Loucy (cell line): ENCODE measurements around the gene TTYH3.

Experiments used
- H2AFZ ChIP-seq: fragments of 200-600 bp; sonication (generic); 2 replicates; pipeline ENCODE4 v1.6.0; 2016; ENCODE audit warnings: antibody characterized with exemption, mild to moderate bottlenecking, low read length, moderate library complexity
- H3F3A ChIP-seq: fragments of 200-600 bp; 2 replicates; pipeline ENCODE4 v1.6.0; 2016; ENCODE audit warnings: antibody characterized with exemption, low read depth, mild to moderate bottlenecking
- H3K27me3 ChIP-seq: fragments of 200-600 bp; sonication (generic); 2 replicates; pipeline ENCODE4 v1.6.1; 2014; ENCODE audit warnings: low read length, mild to moderate bottlenecking; ENCODE audit not compliant: insufficient read depth, poor library complexity, severe bottlenecking
- H3K36me3 ChIP-seq: fragments of 200-600 bp; sonication (generic); 2 replicates; pipeline ENCODE4 v1.6.1; 2016; ENCODE audit warnings: low read length; ENCODE audit not compliant: insufficient read depth
- H3K4me1 ChIP-seq: fragments of 200-600 bp; sonication (generic); 2 replicates; pipeline ENCODE4 v1.5.1; 2014; ENCODE audit warnings: low read length, mild to moderate bottlenecking; ENCODE audit not compliant: insufficient read depth, poor library complexity, severe bottlenecking
- H3K4me2 ChIP-seq: fragments of 200-600 bp; sonication (generic); 2 replicates; pipeline ENCODE4 v1.6.0; 2014; ENCODE audit warnings: antibody characterized with exemption, low read length, low read depth, mild to moderate bottlenecking; ENCODE audit not compliant: poor library complexity, severe bottlenecking
- H3K4me3 ChIP-seq: fragments of 200-600 bp; sonication (generic); 2 replicates; pipeline ENCODE4 v1.5.1; 2014; ENCODE audit warnings: low read length, mild to moderate bottlenecking, mixed read lengths; ENCODE audit not compliant: poor library complexity, severe bottlenecking
- H3K79me2 ChIP-seq: fragments of 200-600 bp; sonication (generic); 2 replicates; pipeline ENCODE4 v1.6.1; 2014; ENCODE audit warnings: low read length; ENCODE audit not compliant: insufficient read depth
- H3K9ac ChIP-seq: fragments of 200-600 bp; sonication (generic); 2 replicates; pipeline ENCODE4 v1.6.0; 2014; ENCODE audit warnings: mild to moderate bottlenecking, low read depth, low read length, moderate library complexity; ENCODE audit not compliant: poor library complexity, severe bottlenecking
- H3K9me2 ChIP-seq: fragments of 200-600 bp; sonication (generic); replicated peaks from 2 replicates; pipeline ENCODE4 v1.6.1; 2016; ENCODE audit warnings: low read depth, low read length, mixed read lengths
- H3K9me3 ChIP-seq: fragments of 200-600 bp; sonication (generic); 2 replicates; pipeline ENCODE4 v1.6.1; 2014; ENCODE audit warnings: mild to moderate bottlenecking, antibody characterized with exemption, low read length, low read depth; ENCODE audit not compliant: insufficient read depth
- H4K20me1 ChIP-seq: fragments of 200-600 bp; sonication (generic); 2 replicates; pipeline ENCODE4 v1.6.0; 2014; ENCODE audit warnings: antibody characterized with exemption, low read length, mild to moderate bottlenecking; ENCODE audit not compliant: insufficient read depth, poor library complexity, severe bottlenecking
- EZH2phosphoT487 ChIP-seq: fragments of 200-600 bp; IDR thresholded peaks from 2 replicates; pipeline ENCODE4 v1.6.1; 2018; ENCODE audit warnings: antibody characterized with exemption, mild to moderate bottlenecking, moderate library complexity, borderline replicate concordance
- TF ChIP-seq, protein P1 (sequence below): fragments of 200-600 bp; sonication (generic); conservative IDR thresholded peaks from 2 replicates; pipeline ENCODE4 v1.5.1; 2014; ENCODE audit warnings: mild to moderate bottlenecking, antibody characterized with exemption, low read length

Gene TTYH3

DNA sequence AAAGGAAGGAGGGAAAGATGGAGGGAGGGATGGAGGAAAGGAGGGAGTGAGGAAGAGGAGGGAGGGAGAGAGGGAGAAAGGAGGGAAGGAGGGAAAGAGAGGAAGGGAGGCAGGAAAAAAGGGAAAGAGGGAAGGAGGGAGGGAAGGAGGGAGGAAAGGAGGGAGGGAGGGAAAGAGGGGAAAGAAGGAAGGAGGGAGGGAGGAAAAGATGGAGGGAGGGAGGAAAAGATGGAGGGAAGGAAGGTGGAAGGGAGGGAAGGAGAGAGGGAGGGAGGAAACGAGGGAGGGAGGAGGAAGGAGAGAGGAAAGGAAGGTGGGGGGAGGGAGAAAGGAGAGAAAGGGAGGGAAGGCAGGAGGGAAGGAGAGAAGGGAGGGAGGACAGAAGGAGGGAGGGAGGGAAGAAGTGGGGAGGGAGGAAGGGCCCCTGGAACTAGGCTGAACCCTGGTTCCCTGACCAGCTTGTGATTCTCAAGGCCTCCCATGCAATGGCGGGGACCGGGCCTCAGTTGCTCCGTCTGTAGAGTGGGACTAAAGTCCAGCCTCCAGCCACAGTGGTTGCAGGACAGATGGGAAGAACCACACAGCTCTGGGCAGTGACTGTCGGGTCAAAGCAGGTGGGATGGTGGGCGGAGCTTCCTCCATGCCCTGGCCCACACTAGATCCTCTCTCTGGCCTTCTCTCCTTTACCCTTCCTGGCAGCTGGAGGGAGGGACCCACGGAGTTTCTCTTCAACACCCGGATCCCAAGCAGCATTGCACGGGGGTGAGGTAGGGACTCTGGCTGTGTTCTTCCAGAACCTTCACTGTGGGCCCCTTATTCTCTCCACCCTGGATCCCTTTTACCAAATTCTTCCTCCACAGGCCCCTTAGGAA, 4.3 kb upstream of the TTYH3 start:
- Histone ChIP-seq H3K4me3 (no peak overlapping the region), H3K27me3 (no peaks in the 10 kb centered on the region), H3K9ac (no peak overlapping the region), H3F3A (no peaks in the 10 kb centered on the region), H3K4me2 (no peak overlapping the region), H3K9me3 (no peaks in the 10 kb centered on the region), H3K9me2 (no peaks in the 10 kb centered on the region), H4K20me1 (peaks cover 3% of the 10 kb centered on the region), H2AFZ (no peak overlapping the region), H3K36me3 (no peaks in the 10 kb centered on the region), H3K79me2 (peaks cover 6% of the 10 kb centered on the region), H3K4me1 (peaks cover 3% of the 10 kb centered on the region)
- TF ChIP-seq, protein P1, sequence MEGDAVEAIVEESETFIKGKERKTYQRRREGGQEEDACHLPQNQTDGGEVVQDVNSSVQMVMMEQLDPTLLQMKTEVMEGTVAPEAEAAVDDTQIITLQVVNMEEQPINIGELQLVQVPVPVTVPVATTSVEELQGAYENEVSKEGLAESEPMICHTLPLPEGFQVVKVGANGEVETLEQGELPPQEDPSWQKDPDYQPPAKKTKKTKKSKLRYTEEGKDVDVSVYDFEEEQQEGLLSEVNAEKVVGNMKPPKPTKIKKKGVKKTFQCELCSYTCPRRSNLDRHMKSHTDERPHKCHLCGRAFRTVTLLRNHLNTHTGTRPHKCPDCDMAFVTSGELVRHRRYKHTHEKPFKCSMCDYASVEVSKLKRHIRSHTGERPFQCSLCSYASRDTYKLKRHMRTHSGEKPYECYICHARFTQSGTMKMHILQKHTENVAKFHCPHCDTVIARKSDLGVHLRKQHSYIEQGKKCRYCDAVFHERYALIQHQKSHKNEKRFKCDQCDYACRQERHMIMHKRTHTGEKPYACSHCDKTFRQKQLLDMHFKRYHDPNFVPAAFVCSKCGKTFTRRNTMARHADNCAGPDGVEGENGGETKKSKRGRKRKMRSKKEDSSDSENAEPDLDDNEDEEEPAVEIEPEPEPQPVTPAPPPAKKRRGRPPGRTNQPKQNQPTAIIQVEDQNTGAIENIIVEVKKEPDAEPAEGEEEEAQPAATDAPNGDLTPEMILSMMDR: no peak
- TF ChIP-seq EZH2phosphoT487: no peak

- Histone ChIP-seq H3K79me2 (peaks cover 12% of the 10 kb centered on the region), H4K20me1 (peaks cover 9% of the 10 kb centered on the region), H3K9ac (no peak overlapping the region), H3K4me1 (peaks cover 3% of the 10 kb centered on the region), H3K36me3 (no peaks in the 10 kb centered on the region), H3K4me3 (no peak overlapping the region), H3F3A (no peaks in the 10 kb centered on the region), H2AFZ (no peak overlapping the region), H3K9me2 (no peaks in the 10 kb centered on the region), H3K27me3 (no peaks in the 10 kb centered on the region), H3K9me3 (no peaks in the 10 kb centered on the region), H3K4me2 (no peak overlapping the region)
- TF ChIP-seq, protein P1: no peak
- no peak for TF ChIP-seq EZH2phosphoT487
Observed at GRCh38 chr7:2628130-2628482, 3.7 kb upstream of the TTYH3 start.

GRCh38 chr7:2628891-2629290, 2.9 kb upstream of the TTYH3 start:
- H3K4me1 ChIP-seq: peaks cover 8% of the 10 kb centered on the region
- no peak overlapping the region for H2AFZ ChIP-seq
- no peaks in the 10 kb centered on the region for H3K27me3 ChIP-seq
- H4K20me1 ChIP-seq: peaks cover 17% of the 10 kb centered on the region
- no peak overlapping the region for H3K4me3 ChIP-seq
- TF ChIP-seq, protein P1: no peak
- TF ChIP-seq EZH2phosphoT487: no peak
- no peaks in the 10 kb centered on the region for H3K9me2 ChIP-seq
- peaks cover 20% of the 10 kb centered on the region for H3K79me2 ChIP-seq
- H3F3A ChIP-seq: no peaks in the 10 kb centered on the region
- H3K36me3 ChIP-seq: no peaks in the 10 kb centered on the region
- H3K9ac ChIP-seq: no peak overlapping the region
- no peak overlapping the region for H3K4me2 ChIP-seq
- H3K9me3 ChIP-seq: no peaks in the 10 kb centered on the region
